Astrocyte of the cerebellum (primary cell): ENCODE data around the gene ATXN7L3B.

ENCODE experiments used
- DNase-seq: peaks from one replicate; pipeline ENCODE4 v3.0.0-alpha.2; 2011; ENCODE audit warnings: low read depth
- H3K4me3 ChIP-seq: 2 replicates; pipeline ENCODE4 v1.5.1; 2011; ENCODE audit warnings: mild to moderate bottlenecking, low read depth, low read length, moderate library complexity
- CTCF ChIP-seq: IDR thresholded peaks from 2 replicates; pipeline ENCODE4 v1.5.1; 2012; ENCODE audit warnings: low read length, low read depth, moderate library complexity, mild to moderate bottlenecking; ENCODE audit errors: missing control alignments
- in situ Hi-C: cut with HindIII; loops from 2 replicates; pipeline ENCODE4 v1.10.0; 2017; ENCODE audit warnings: low sequenced_read_pairs

The ATXN7L3B gene

GRCh38 chr12:74579981-74580380 lies 42.3 kb downstream of the ATXN7L3B start:
- no peak for TF ChIP-seq CTCF
- DNase-seq, result no peak
- in situ Hi-C loops, result no loop called here
- H3K4me3 ChIP-seq, result no peak overlapping the region

- no peak for DNase-seq
- no peak for TF ChIP-seq CTCF
- H3K4me3 ChIP-seq, result no peak overlapping the region
- in situ Hi-C loops, result no loop called here
Measured at GRCh38 chr12:74581439-74581838, 43.8 kb downstream of the ATXN7L3B start.

GRCh38 chr12:74584483-74585062 lies 46.9 kb downstream of the ATXN7L3B start:
- no peak overlapping the region for H3K4me3 ChIP-seq
- no peak for TF ChIP-seq CTCF
- in situ Hi-C loops, result no loop called here
- no peak for DNase-seq

- no peak for TF ChIP-seq CTCF
- H3K4me3 ChIP-seq, result no peak overlapping the region
- no peak for DNase-seq
- in situ Hi-C loops, result no loop called here
Measured at GRCh38 chr12:74586251-74586650, 48.6 kb downstream of the ATXN7L3B start.
